Neutrophil (primary cell): ENCODE data around the gene TNIP1.

Experiments
- H3K27ac ChIP-seq: fragments of 200-600 bp; sonication (generic); 2 replicates; pipeline ENCODE4 v1.5.1; 2016; ENCODE audit warnings: mild to moderate bottlenecking, moderate library complexity
- H3K27me3 ChIP-seq: fragments of 200-600 bp; sonication (generic); 2 replicates; pipeline ENCODE4 v1.6.0; 2016; ENCODE audit warnings: mild to moderate bottlenecking
- H3K36me3 ChIP-seq: fragments of 200-600 bp; sonication (generic); 2 replicates; pipeline ENCODE4 v1.5.1; 2017
- H3K4me1 ChIP-seq, 2 experiments: fragments of 200-600 bp in 1 of 2; sonication (generic) in 1 of 2; 1 replicate in 1 of 2; 2 replicates in 1 of 2; pipeline versions ENCODE4 v1.5.1 to v1.6.1; 2013 to 2016; ENCODE audit warnings: low read depth in 1 of 2, low read length in 1 of 2, mild to moderate bottlenecking in 1 of 2, moderate library complexity in 1 of 2; ENCODE audit not compliant: control insufficient read depth in 1 of 2, insufficient read depth in 1 of 2
- H3K4me3 ChIP-seq, 2 experiments: fragments of 200-600 bp in 1 of 2; sonication (generic) in 1 of 2; 1 replicate in 1 of 2; 2 replicates in 1 of 2; pipeline ENCODE4 v1.5.1; 2013 to 2016; ENCODE audit warnings: low read depth in 1 of 2, low read length in 1 of 2, mild to moderate bottlenecking in 1 of 2, moderate library complexity in 1 of 2
- H3K9me3 ChIP-seq: fragments of 200-600 bp; sonication (generic); 2 replicates; pipeline ENCODE4 v1.5.1; 2016
- CTCF ChIP-seq: fragments of 200-600 bp; sonication (generic); IDR thresholded peaks from 2 replicates; pipeline ENCODE4 v1.5.1; 2016; ENCODE audit warnings: antibody characterized with exemption

The TNIP1 gene

GRCh38 chr5:151003503-151003860 lies 77.4 kb downstream of the TNIP1 start:
- no peaks in the 10 kb centered on the region for H3K27me3 ChIP-seq
- H3K27ac ChIP-seq: no peak overlapping the region
- H3K9me3 ChIP-seq: no peaks in the 10 kb centered on the region
- H3K4me1 ChIP-seq: no peaks in the 10 kb centered on the region
- no peak for TF ChIP-seq CTCF
- no peaks in the 10 kb centered on the region for H3K36me3 ChIP-seq
- no peak overlapping the region for H3K4me3 ChIP-seq

- no peaks in the 10 kb centered on the region for H3K4me1 ChIP-seq
- H3K27ac ChIP-seq: no peak overlapping the region
- no peaks in the 10 kb centered on the region for H3K36me3 ChIP-seq
- no peaks in the 10 kb centered on the region for H3K9me3 ChIP-seq
- no peaks in the 10 kb centered on the region for H3K27me3 ChIP-seq
- H3K4me3 ChIP-seq: no peak overlapping the region
- no peak for TF ChIP-seq CTCF
Measured at GRCh38 chr5:151002681-151003502, 77.9 kb downstream of the TNIP1 start.

DNA sequence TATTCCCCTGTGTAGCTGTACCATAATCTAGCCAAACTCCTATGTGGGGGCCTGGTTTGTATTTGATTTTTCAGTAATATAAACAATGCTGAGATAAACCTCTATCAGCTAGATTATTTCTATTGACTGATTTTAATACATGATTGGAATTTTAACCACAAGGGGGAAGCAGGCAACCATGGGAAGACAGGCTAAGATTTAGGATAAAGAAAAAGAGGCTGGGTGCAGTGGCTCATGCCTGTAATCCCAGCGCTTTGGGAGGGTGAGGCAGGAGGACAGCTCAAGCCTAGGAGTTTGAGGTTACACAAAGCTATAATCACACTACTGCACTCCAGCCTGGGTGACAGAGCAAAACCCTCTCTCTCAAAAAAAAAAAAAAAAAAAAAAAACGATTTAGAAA lies 78.6 kb downstream of the TNIP1 start:
- TF ChIP-seq CTCF: no peak
- Histone ChIP-seq H3K36me3 (no peaks in the 10 kb centered on the region), H3K27me3 (no peaks in the 10 kb centered on the region), H3K9me3 (no peaks in the 10 kb centered on the region), H3K27ac (no peak overlapping the region), H3K4me1 (no peaks in the 10 kb centered on the region), H3K4me3 (no peak overlapping the region)

GRCh38 chr5:151001436-151001835 lies 79.4 kb downstream of the TNIP1 start:
- Histone ChIP-seq H3K27me3 (no peaks in the 10 kb centered on the region), H3K4me3 (no peak overlapping the region), H3K9me3 (no peaks in the 10 kb centered on the region), H3K4me1 (no peaks in the 10 kb centered on the region), H3K36me3 (no peaks in the 10 kb centered on the region), H3K27ac (no peak overlapping the region)
- TF ChIP-seq CTCF: no peak

GRCh38 chr5:150999704-151000442 lies 81.0 kb downstream of the TNIP1 start:
- Histone ChIP-seq H3K27ac (no peak overlapping the region), H3K36me3 (no peaks in the 10 kb centered on the region), H3K9me3 (no peaks in the 10 kb centered on the region), H3K4me1 (no peaks in the 10 kb centered on the region), H3K4me3 (no peak overlapping the region), H3K27me3 (no peaks in the 10 kb centered on the region)
- TF ChIP-seq CTCF: no peak
